Stimulated activated CD4-positive, alpha-beta T cell treated with anti-CD3 and anti-CD28 coated beads, Interleukin-1b, Interleukin-23, amount 100 ng/mL, for 48 hours (primary cell): ENCODE results near the gene STARD5.

Source experiments
- DNase-seq: peaks from one replicate; pipeline ENCODE4 v3.0.0-alpha.2; 2020

Gene STARD5

GRCh38 chr15:81309647-81310450 lies 14.1 kb downstream of the STARD5 start:
- DNase-seq: no peak

GRCh38 chr15:81308260-81308659 lies 15.7 kb downstream of the STARD5 start:
- no peak for DNase-seq

GRCh38 chr15:81304226-81304625 lies 19.7 kb downstream of the STARD5 start:
- DNase-seq: no peak

GRCh38 chr15:81303244-81304225 lies 20.4 kb downstream of the STARD5 start:
- DNase-seq: no peak

GRCh38 chr15:81302701-81303109 lies 21.2 kb downstream of the STARD5 start:
- no peak for DNase-seq

- DNase-seq: peak; percentile 37
Observed at GRCh38 chr15:81301815-81302399, 22.0 kb downstream of the STARD5 start.

GRCh38 chr15:81301385-81301784 lies 22.6 kb downstream of the STARD5 start:
- no peak for DNase-seq

- DNase-seq: no peak
Observed at GRCh38 chr15:81299630-81300273, 24.2 kb downstream of the STARD5 start.

GRCh38 chr15:81299156-81299555 lies 24.8 kb downstream of the STARD5 start:
- no peak for DNase-seq

- no peak for DNase-seq
Observed at GRCh38 chr15:81298611-81299010, 25.3 kb downstream of the STARD5 start.

GRCh38 chr15:81297603-81298575 lies 26.1 kb downstream of the STARD5 start:
- peak; percentile 45 for DNase-seq

GRCh38 chr15:81297147-81297572 lies 26.8 kb downstream of the STARD5 start:
- no peak for DNase-seq

- peak; percentile 79 for DNase-seq
Observed at GRCh38 chr15:81296673-81297072, 27.3 kb downstream of the STARD5 start.

GRCh38 chr15:81296186-81296585 lies 27.8 kb downstream of the STARD5 start:
- no peak for DNase-seq

GRCh38 chr15:81295486-81296121 lies 28.3 kb downstream of the STARD5 start:
- no peak for DNase-seq

GRCh38 chr15:81294516-81294880 lies 29.4 kb downstream of the STARD5 start:
- DNase-seq: no peak

GRCh38 chr15:81293728-81294515 lies 30.0 kb downstream of the STARD5 start:
- DNase-seq: peak; percentile 79

GRCh38 chr15:81292523-81293001 lies 31.4 kb downstream of the STARD5 start:
- DNase-seq: peak; percentile 51

GRCh38 chr15:81291916-81292522 lies 31.9 kb downstream of the STARD5 start:
- DNase-seq: no peak

- no peak for DNase-seq
Observed at GRCh38 chr15:81289910-81290309, 34.0 kb downstream of the STARD5 start.
